NCI-H1930 (cell line): ENCODE measurements around the gene GPSM1.

Experiments used
- DNase-seq, 2 experiments: peaks; one replicate each; lab custom pipeline; 2025; lab: John Stamatoyannopoulos, UW

The GPSM1 gene

GRCh38 chr9:136344544-136345280, 17.4 kb downstream of the GPSM1 start:
- no peak for DNase-seq

GRCh38 chr9:136345281-136346156, 18.2 kb downstream of the GPSM1 start:
- peak; percentile 13 to 34 for DNase-seq

DNA sequence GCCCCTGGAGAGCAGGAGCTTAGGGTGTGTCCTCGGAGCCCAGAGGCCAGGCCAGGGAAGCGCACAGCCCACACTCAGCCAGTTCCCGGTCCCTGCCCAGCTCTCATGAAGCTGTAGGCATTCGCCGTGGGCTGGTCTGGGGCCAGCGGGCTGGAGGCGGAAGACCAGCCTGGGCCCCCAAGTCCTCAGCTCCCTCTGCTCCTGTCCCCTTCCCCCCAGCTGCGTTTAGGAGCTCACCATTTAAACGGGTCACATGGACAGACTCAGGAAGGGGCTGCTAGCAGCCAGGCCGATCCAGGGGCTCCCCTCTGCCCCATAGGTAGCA, 18.8 kb downstream of the GPSM1 start:
- no peak for DNase-seq

DNA sequence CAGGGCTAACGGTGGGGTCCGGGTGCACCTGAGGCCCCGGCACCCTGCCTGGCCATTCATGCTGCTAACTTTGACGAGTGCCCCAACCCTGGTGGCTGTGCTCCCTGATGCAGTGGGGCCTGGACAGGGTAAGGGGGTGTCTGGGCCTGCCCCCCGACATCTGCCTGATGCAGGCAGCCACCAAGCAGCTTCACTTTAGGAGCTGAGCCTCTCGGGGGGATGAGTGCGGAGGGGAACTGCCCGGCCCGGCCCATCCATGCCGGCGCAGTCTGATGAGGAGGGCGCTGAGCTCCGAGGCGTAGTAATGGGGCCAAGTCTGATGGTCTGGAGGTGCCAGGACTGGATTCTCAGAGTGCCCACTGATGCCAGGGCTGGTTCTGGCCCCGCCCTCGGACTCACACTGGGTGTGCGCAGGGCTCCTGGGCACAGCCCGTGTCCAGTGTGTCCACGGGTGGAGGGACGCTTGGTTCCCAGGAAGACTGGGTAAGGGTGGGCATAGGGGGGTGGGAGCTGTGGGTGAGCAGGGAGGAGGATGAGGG, 19.7 kb downstream of the GPSM1 start:
- DNase-seq: no peak

GRCh38 chr9:136347472-136348256, 20.3 kb downstream of the GPSM1 start:
- no peak for DNase-seq

DNA sequence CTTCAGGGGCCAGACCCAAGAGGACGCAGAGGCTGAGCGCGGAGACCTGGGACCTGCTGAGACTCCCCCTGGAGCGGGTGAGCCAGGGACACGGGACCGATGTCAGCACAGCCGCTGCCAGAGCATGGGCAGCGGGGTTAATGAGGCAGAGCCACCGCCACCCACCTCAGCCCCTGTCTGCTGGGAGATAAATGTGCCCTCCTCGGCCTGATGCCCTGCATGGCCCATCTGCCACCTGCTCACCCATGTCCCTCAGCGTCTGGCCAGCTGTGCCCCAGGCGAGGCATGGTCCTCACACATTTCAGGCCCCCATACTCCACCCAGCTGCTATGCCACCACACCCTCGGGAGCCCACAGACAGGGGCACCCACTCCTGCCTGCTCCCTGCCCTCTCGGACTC, 21.4 kb downstream of the GPSM1 start:
- no peak for DNase-seq

DNA sequence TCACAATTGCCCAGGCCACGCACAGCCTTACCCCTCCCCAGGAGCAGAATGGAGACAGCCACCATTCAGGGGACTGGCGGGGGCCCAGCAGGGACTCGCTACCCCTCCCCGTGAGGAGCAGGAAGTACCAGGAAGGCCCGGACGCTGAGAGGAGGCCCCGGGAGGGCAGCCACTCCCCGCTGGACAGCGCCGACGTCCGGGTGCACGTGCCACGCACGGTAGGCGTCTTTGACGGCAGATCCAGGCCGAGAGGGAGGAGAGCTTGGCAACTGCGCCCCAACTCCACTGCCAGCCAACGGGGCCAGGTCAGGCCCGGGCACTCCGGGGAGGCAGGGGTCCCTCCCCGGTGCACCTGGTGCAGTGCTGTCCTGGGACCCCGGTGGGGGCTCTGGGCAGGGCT, 22.2 kb downstream of the GPSM1 start:
- DNase-seq: no peak

DNA sequence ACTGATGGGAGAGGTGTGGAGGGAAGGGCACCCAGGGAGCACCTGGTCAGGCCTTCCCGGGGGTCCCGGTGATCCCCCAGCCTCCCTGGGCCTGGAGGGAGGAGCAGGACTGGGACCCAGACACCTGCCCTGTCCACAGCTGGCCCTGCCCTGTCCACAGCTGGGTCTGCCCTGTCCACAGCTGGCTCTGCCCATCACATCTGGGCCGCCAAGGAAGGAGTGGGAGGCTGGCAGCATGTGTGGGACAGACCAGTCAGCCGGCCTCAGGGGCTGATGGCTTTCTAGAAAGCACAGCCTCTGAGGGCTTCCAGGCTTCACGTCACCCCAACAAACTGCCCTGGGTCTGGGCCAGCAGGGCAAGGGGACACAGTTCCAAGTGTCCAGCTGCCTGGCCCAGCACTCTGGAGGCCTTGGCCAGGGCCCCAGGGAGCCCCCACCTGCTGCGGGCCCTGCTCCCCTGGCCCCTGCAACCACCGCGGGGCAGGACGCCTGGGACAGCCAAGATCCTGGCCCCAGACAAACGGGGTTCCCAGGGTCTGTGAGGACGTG, 24.0 kb downstream of the GPSM1 start:
- no peak for DNase-seq

- peak; percentile 71 to 76 for DNase-seq
Observed at GRCh38 chr9:136351868-136352267, 24.5 kb downstream of the GPSM1 start.

GRCh38 chr9:136352682-136353081, 25.3 kb downstream of the GPSM1 start:
- no peak for DNase-seq

- DNase-seq: no peak
Observed at GRCh38 chr9:136353088-136353487, 25.7 kb downstream of the GPSM1 start.

GRCh38 chr9:136353757-136354488, 26.6 kb downstream of the GPSM1 start:
- no peak for DNase-seq

DNA sequence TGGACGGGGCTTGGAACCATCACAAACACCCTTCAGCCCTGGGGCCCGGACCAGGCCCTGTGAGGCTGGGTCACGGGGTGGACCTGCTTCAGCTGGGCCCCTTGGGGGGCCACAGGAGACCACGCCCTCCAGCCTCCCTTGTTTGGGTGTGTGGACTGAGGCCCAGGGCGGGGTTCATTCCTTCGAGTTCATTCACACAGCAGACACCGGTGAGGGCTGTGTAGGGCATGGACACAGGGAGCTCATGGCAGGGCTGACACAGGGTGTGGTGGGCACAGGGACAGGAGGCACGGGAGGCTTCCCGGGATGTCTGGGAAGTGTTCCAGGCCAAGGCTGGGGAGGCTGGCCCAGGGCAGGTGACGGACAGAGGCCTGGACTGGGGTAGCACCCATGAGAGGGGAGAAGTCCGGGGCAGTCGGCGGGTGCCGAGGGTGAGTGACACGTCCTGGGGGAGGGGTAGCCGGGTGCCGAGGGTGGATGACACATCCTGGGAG, 27.3 kb downstream of the GPSM1 start:
- no peak for DNase-seq

- DNase-seq: no peak
Observed at GRCh38 chr9:136355616-136356557, 28.5 kb downstream of the GPSM1 start.

DNA sequence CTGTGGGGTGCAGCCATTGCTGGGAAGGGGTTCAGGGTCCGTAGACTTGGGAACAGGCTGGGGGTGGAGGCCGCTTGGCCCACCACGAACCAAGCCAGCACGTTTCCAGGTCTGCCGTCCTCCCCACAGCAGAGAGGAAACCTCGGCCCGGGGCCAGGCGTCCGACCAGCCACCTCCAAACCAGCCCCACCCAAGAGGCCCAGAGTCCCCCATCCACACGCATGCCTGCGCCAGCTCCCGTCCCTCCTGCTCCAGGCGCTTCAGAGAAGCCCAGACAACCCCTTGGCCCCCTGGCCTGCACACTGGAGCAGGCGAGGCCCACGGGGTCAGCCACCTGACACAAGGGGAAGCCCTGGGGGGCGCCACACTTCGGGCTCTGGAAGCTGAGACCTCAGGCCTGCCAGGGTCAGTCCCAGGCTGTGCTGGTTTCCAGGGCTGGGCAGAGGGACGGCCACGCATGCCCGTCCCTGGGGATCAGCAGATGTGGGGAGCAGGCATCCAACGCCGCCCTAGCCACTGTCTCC, 29.9 kb downstream of the GPSM1 start:
- DNase-seq: no peak

DNA sequence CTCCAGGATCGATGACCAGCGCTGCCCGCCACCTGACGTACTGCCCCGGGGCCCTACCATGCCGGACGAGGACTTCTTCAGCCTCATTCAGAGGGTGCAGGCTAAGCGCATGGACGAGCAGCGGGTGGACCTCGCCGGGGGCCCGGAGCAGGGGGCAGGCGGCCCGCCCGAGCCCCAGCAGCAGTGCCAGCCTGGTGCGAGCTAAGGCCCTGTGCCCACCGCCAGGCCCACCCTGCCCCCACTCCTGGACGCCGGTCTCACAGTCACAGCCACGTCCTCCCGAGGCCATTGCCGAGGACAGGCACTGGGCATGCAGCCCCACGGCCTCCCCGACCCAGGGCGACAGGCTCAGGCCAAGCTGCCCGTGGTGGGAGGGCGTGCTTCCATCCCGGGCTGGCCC, 30.7 kb downstream of the GPSM1 start:
- no peak for DNase-seq

- no peak for DNase-seq
Observed at GRCh38 chr9:136358888-136359287, 31.5 kb downstream of the GPSM1 start.

DNA sequence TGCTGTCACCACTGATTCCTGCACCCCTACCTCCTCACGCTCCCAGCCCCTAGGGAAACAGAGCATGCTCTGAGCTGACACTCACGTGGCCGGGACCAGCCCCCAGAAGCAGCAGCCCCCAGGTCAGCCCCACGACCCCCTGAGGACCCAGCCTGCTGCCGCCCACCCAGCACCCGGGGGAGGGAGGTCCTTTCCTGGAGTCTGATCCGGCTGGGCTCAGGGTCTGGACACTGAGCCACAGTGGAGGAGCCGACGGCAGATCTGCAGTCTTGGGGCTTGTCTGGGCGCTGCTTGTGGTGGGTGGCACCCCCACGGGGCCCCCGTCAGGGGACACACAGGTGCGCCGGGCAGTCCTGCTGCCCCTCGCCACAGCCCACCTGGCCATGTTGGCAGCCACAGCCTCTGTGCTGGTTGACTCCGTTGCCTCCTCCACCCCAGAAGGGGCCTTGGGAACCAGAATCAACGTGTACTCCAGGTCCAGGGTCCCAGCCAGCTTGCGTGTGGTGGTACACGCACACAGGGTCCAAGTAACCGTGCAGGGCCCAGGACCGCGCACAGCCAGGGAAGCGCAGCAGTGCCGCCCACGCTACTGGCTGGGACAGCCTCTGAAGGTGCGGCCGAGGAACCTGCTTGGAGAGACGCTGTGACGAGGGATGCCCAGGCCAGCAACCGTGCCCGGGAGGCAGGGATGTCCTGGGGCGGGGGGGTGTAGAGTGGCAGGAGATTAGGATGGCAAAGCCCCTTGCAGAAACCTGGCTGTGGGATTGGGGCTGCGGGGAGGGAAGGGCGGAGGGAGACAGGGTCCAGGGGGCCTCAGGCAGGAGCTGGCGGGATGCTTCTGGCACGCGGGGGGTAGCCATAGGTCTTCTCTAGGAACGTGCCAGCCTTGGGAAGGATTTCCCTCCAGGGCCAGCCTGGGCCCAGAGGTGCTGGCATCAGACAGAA, 32.7 kb downstream of the GPSM1 start:
- no peak for DNase-seq
